H9 (cell line): ENCODE results near the gene ZNF764. TPM values are rescaled to one million over a fixed set of nuclear protein-coding genes. Genes with fewer than 3 reads are reported as not detected.

ENCODE experiments used
- DNase-seq: peaks from one replicate; pipeline ENCODE4 v3.0.0-alpha.2; 2017
- H2AFZ ChIP-seq: one replicate; pipeline ENCODE4 v1.6.1; 2013; ENCODE audit warnings: mild to moderate bottlenecking, low read length, control low read depth, moderate library complexity
- H2AK5ac ChIP-seq: 2 replicates; pipeline ENCODE4 v1.6.1; 2013; ENCODE audit warnings: low read length, control low read depth, mixed read lengths; ENCODE audit not compliant: insufficient read length
- H2BK120ac ChIP-seq: one replicate; pipeline ENCODE4 v1.6.1; 2013; ENCODE audit warnings: low read depth, mild to moderate bottlenecking, low read length, control low read depth, inconsistent platforms; ENCODE audit not compliant: poor library complexity, severe bottlenecking
- H2BK12ac ChIP-seq: 2 replicates; pipeline ENCODE4 v1.6.1; 2013; ENCODE audit warnings: low read length, control low read depth, mixed read lengths, low read depth; ENCODE audit not compliant: insufficient read length
- H2BK15ac ChIP-seq: 2 replicates; pipeline ENCODE4 v1.6.1; 2013; ENCODE audit warnings: low read depth, low read length, control low read depth
- H2BK20ac ChIP-seq: one replicate; pipeline ENCODE4 v1.6.1; 2013; ENCODE audit warnings: low read depth, mild to moderate bottlenecking, low read length, control low read depth, inconsistent platforms; ENCODE audit not compliant: poor library complexity, severe bottlenecking
- H2BK5ac ChIP-seq: 2 replicates; pipeline ENCODE4 v1.6.1; 2013; ENCODE audit warnings: low read length, control low read depth, mixed read lengths; ENCODE audit not compliant: insufficient read length
- H3K14ac ChIP-seq: 2 replicates; pipeline ENCODE4 v1.6.1; 2013; ENCODE audit warnings: low read length, control low read depth; ENCODE audit not compliant: insufficient read depth
- H3K18ac ChIP-seq: 2 replicates; pipeline ENCODE4 v1.6.1; 2013; ENCODE audit warnings: low read depth, mild to moderate bottlenecking, mixed read lengths, low read length, control low read depth; ENCODE audit not compliant: insufficient read length
- H3K23ac ChIP-seq: 2 replicates; pipeline ENCODE4 v1.6.1; 2013; ENCODE audit warnings: low read length, control low read depth, mixed read lengths, low read depth; ENCODE audit not compliant: insufficient read length
- H3K23me2 ChIP-seq: 2 replicates; pipeline ENCODE4 v1.6.1; 2013; ENCODE audit warnings: low read depth, mild to moderate bottlenecking, mixed read lengths, low read length, control low read depth; ENCODE audit not compliant: insufficient read length, poor library complexity, severe bottlenecking
- H3K27ac ChIP-seq: 2 replicates; pipeline ENCODE4 v1.5.1; 2013; ENCODE audit warnings: low read length, control low read depth, mixed read lengths, low read depth; ENCODE audit not compliant: insufficient read length
- H3K27me3 ChIP-seq: 2 replicates; pipeline ENCODE4 v1.6.1; 2013; ENCODE audit warnings: low read length, control low read depth, inconsistent platforms; ENCODE audit not compliant: insufficient read depth
- H3K4ac ChIP-seq: 2 replicates; pipeline ENCODE4 v1.6.1; 2013; ENCODE audit warnings: low read depth, mild to moderate bottlenecking, control low read depth, inconsistent platforms, low read length, moderate library complexity
- H3K4me1 ChIP-seq: 2 replicates; pipeline ENCODE4 v1.6.1; 2013; ENCODE audit warnings: low read length, control low read depth, inconsistent platforms; ENCODE audit not compliant: insufficient read depth
- H3K4me2 ChIP-seq: 2 replicates; pipeline ENCODE4 v1.6.1; 2013; ENCODE audit warnings: low read length, control low read depth, mixed read lengths; ENCODE audit not compliant: insufficient read length, insufficient read depth
- H3K56ac ChIP-seq: 2 replicates; pipeline ENCODE4 v1.6.1; 2013; ENCODE audit warnings: low read depth, mild to moderate bottlenecking, mixed read lengths, low read length, control low read depth; ENCODE audit not compliant: insufficient read length
- H3K79me1 ChIP-seq: 2 replicates; pipeline ENCODE4 v1.6.1; 2013; ENCODE audit warnings: low read depth, mild to moderate bottlenecking, moderate library complexity, low read length, control low read depth, inconsistent platforms; ENCODE audit not compliant: insufficient read depth, poor library complexity, severe bottlenecking
- H3K79me2 ChIP-seq: 2 replicates; pipeline ENCODE4 v1.6.1; 2013; ENCODE audit warnings: low read length, control low read depth, inconsistent platforms; ENCODE audit not compliant: insufficient read depth
- H3K9ac ChIP-seq: 2 replicates; pipeline ENCODE4 v1.6.1; 2013; ENCODE audit warnings: low read length, control low read depth, mixed read lengths; ENCODE audit not compliant: insufficient read length; ENCODE audit errors: extremely low read depth
- H3K9me3 ChIP-seq: one replicate; pipeline ENCODE4 v1.6.1; 2013; ENCODE audit warnings: low read depth, low read length, inconsistent platforms; ENCODE audit not compliant: control insufficient read depth
- H3T11ph ChIP-seq: one replicate; pipeline ENCODE4 v1.6.1; 2013; ENCODE audit warnings: mild to moderate bottlenecking, low read length, control low read depth, inconsistent platforms
- H4K20me1 ChIP-seq: one replicate; pipeline ENCODE4 v1.6.1; 2013; ENCODE audit not compliant: control insufficient read depth, insufficient read length, insufficient read depth
- H4K5ac ChIP-seq: 2 replicates; pipeline ENCODE4 v1.6.1; 2013; ENCODE audit warnings: low read depth, mild to moderate bottlenecking, mixed read lengths, low read length, control low read depth; ENCODE audit not compliant: insufficient read length
- H4K8ac ChIP-seq: replicated peaks from 2 replicates; pipeline ENCODE4 v1.6.1; 2013; ENCODE audit warnings: low read length, control low read depth, mixed read lengths, low read depth; ENCODE audit not compliant: insufficient read length
- H4K91ac ChIP-seq: 2 replicates; pipeline ENCODE4 v1.6.1; 2013; ENCODE audit warnings: low read depth, mild to moderate bottlenecking, moderate library complexity, mixed read lengths, low read length, control low read depth; ENCODE audit not compliant: insufficient read length
- H3K27ac Mint-ChIP-seq, 3 experiments: 2 replicates in 2 of 3; 3 replicates in 1 of 3; pipeline ENCODE4 v1.8.0; 2020 to 2021; ENCODE audit warnings: mixed read lengths in 3 of 3, mild to moderate bottlenecking in 1 of 3, moderate library complexity in 1 of 3
- H3K27me3 Mint-ChIP-seq: 2 replicates; pipeline ENCODE4 v1.8.0; 2021; ENCODE audit warnings: low read depth, mild to moderate bottlenecking, moderate library complexity, mixed read lengths
- H3K36me3 Mint-ChIP-seq, 3 experiments: 2 replicates in 2 of 3; 3 replicates in 1 of 3; pipeline ENCODE4 v1.8.0; 2020 to 2021; ENCODE audit warnings: low read depth in 3 of 3, mixed read lengths in 3 of 3; ENCODE audit not compliant: insufficient read depth in 1 of 3
- H3K4me1 Mint-ChIP-seq, 2 experiments: 2 replicates each; pipeline ENCODE4 v1.8.0; 2020; ENCODE audit warnings: mixed read lengths in 2 of 2
- H3K4me3 Mint-ChIP-seq, 2 experiments: 2 replicates in 1 of 2; 3 replicates in 1 of 2; pipeline ENCODE4 v1.8.0; 2020 to 2021; ENCODE audit warnings: mild to moderate bottlenecking in 2 of 2, mixed read lengths in 2 of 2, moderate library complexity in 1 of 2
- H3K9me3 Mint-ChIP-seq, 2 experiments: 2 replicates in 1 of 2; 3 replicates in 1 of 2; pipeline ENCODE4 v1.8.0; 2020; ENCODE audit warnings: mild to moderate bottlenecking in 2 of 2, mixed read lengths in 2 of 2, moderate library complexity in 1 of 2
- WGBS: extraction: QIAGEN DNeasy Blood & Tissue Kit; methylation state at CpG from one replicate; pipeline ENCODE4 v1.1.7; 2013; ENCODE audit warnings: missing lambda C conversion rate, low lambda C conversion rate, mixed read lengths; ENCODE audit not compliant: insufficient read length; ENCODE audit errors: extremely low coverage; 5-methylcytosine and 5-hydroxymethylcytosine counted together
- total RNA-seq: library from RNA; stranded (reverse); gene quantifications from 2 replicates; pipeline ENCODE4 v1.2.1, GENCODE V29; 2021
- TF ChIP-seq, protein P1 (sequence below): fragments of 200-600 bp; sonication (generic); conservative IDR thresholded peaks from 3 replicates; pipeline ENCODE4 v1.8.0; 2021; ENCODE audit warnings: antibody characterized with exemption, mild to moderate bottlenecking

ZNF764 gene
- total RNA-seq, 1 experiment from 2014 or later: 11.4 TPM

DNA sequence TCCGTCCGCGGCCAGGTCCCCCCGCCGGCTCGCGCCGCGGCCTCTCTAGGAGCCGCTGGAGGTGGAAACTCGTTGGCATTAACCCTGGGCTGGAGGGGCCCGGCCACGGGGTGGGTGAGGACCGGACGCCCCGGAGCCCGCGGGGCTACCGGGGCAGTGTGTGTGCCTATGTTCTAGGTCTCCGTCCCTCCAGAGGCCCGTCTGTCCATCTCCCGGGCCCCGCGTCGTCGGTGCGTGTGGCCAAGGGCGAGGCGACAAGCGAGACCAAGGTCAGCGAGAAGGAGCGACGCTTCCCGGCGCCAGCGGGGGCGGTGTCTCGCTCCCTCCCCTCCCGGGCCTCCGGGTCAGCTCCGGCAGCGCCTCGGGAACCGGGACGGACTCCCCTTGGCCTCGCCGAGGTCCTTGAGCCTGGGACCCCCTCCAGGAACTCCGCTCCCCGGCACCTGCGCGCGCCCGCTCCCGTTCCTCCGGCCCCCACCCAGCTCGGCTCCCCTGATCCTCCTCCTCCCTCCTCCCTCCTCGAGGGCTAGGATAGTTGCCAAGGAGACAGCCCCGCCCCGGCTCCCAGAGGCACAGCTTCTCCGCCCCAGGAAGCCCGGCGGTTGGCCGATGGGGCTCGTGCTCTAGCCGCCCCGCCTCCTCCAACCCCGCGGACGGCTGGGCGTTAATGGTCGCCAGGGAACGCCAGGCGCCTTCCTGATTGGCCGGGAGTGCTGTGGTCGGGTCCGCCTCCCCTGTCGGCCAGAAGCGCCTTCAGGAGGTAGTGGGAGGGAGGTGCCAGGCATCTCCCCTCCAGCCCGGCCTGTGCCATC lies 31.1 kb downstream of the ZNF764 start:
- H3K9ac ChIP-seq: peak overlapping the region; percentile 70
- H3T11ph ChIP-seq: no peak overlapping the region
- Mint-ChIP-seq H3K27me3 (no peaks in the 10 kb centered on the region), H3K9me3 (no peaks in the 10 kb centered on the region), H3K36me3 (peaks cover 2 to 31% (median 21%) of the 10 kb centered on the region in 3 experiments; a peak in 5 of 7 replicates), H3K27ac (peak overlapping the region; percentile 88 to 92 (median 90); a peak in 5 of 7 replicates), H3K4me1 (peaks cover 16% of the 10 kb centered on the region in 2 experiments), H3K4me3 (peak overlapping the region; percentile 74 to 84)
- no peak overlapping the region for H3K4ac ChIP-seq
- H4K91ac ChIP-seq: no peak overlapping the region
- no peak overlapping the region for H3K56ac ChIP-seq
- no peak overlapping the region for H3K23ac ChIP-seq
- H3K18ac ChIP-seq: peak overlapping the region; percentile 94
- TF ChIP-seq, protein P1, sequence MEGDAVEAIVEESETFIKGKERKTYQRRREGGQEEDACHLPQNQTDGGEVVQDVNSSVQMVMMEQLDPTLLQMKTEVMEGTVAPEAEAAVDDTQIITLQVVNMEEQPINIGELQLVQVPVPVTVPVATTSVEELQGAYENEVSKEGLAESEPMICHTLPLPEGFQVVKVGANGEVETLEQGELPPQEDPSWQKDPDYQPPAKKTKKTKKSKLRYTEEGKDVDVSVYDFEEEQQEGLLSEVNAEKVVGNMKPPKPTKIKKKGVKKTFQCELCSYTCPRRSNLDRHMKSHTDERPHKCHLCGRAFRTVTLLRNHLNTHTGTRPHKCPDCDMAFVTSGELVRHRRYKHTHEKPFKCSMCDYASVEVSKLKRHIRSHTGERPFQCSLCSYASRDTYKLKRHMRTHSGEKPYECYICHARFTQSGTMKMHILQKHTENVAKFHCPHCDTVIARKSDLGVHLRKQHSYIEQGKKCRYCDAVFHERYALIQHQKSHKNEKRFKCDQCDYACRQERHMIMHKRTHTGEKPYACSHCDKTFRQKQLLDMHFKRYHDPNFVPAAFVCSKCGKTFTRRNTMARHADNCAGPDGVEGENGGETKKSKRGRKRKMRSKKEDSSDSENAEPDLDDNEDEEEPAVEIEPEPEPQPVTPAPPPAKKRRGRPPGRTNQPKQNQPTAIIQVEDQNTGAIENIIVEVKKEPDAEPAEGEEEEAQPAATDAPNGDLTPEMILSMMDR: no peak; the same call in 1 of the 3 replicates
- H3K79me1 ChIP-seq: no peaks in the 10 kb centered on the region
- DNase-seq: peak; percentile 99
- no CpG with 5 or more reads among the region's 79 CpGs for WGBS
- no peaks in the 10 kb centered on the region for H4K20me1 ChIP-seq
- H2BK12ac ChIP-seq: no peak overlapping the region
- H3K9me3 ChIP-seq: no peaks in the 10 kb centered on the region
- H2BK15ac ChIP-seq: no peak overlapping the region
- H2AK5ac ChIP-seq: no peak overlapping the region
- H4K8ac ChIP-seq: no peak overlapping the region
- H2BK5ac ChIP-seq: no peak overlapping the region
- H3K79me2 ChIP-seq: no peaks in the 10 kb centered on the region
- H2AFZ ChIP-seq: no peak overlapping the region
- peak overlapping the region; percentile 93 for H3K14ac ChIP-seq
- H3K4me1 ChIP-seq: peaks cover 2% of the 10 kb centered on the region; the same call in 1 of the 2 replicates
- no peak overlapping the region for H2BK120ac ChIP-seq
- peak overlapping the region; percentile 65 for H3K27ac ChIP-seq
- H3K27me3 ChIP-seq: no peaks in the 10 kb centered on the region
- H3K23me2 ChIP-seq: peaks cover 15% of the 10 kb centered on the region
- no peak overlapping the region for H4K5ac ChIP-seq
- peak overlapping the region; percentile 83 for H3K4me2 ChIP-seq
- no peak overlapping the region for H2BK20ac ChIP-seq
